ENCODE data around the gene KCNMA1.

Gene KCNMA1

GRCh38 chr10:77293347-77293746, 344.3 kb downstream of the KCNMA1 start:
- DNase-seq (ENCODE audit: insufficient read length, low spot score): no peak
- no peak for FAIRE-seq
- TF ChIP-seq CTCF (IDR thresholded peaks at IDR 0.05; ENCODE audit: insufficient read depth, missing control alignments): no peak

DNA sequence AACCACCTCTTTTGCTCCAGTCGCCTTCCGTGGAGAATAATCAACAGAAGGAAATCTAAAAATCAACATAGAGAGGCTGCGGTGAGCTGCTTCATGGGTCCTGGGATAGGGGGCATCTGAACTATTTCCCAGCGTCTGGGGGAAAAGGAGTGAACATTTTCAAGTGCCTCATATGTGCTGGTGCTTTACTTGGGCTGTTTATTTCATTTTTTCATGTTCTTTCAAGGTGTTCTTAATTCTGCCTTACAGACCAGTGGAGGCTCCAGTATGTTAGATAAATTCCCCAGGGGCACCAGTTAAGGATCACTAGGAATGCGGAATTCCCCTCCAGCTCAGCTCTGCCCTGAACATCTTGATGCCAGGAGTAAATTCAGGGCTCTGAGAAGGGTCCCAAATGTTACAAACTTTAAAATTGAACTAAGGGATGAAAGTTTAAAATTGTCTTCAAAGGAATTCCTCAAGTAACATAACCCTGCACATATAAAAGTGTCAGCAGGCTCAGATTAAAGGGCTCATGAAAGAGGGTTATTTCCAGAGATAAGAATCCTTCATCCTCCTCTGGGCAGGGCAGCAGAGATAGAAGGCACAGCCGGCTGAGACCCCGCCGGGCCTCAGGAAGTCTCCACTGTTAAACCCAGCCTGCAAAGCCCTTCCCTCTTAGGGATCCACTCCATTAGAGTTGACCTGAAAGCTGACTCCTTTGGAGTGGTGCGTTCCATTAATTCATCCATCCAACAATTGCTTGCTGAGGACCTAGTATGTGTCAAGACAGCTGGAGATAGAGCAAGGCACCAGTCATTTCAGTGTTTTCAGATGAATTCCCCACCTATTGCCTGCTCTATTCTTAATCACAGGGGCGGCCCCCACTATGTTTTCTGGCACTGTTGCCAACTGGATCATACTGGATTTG, 345.8 kb downstream of the KCNMA1 start:
- DNase-seq (ENCODE audit: insufficient read length, low spot score) (no peak), FAIRE-seq (no peak)
- TF ChIP-seq CTCF (IDR thresholded peaks at IDR 0.05; ENCODE audit: insufficient read depth, missing control alignments): no peak

- TF ChIP-seq CTCF (IDR thresholded peaks at IDR 0.05; ENCODE audit: insufficient read depth, missing control alignments): no peak
- no peak for FAIRE-seq
- no peak for DNase-seq (ENCODE audit: insufficient read length, low spot score)
These were observed 347.0 kb downstream of the KCNMA1 start for GRCh38 chr10:77290528-77291155.

GRCh38 chr10:77289790-77290189, 347.8 kb downstream of the KCNMA1 start:
- FAIRE-seq: no peak
- no peak for DNase-seq (ENCODE audit: insufficient read length, low spot score)
- TF ChIP-seq CTCF (IDR thresholded peaks at IDR 0.05; ENCODE audit: insufficient read depth, missing control alignments): no peak

DNA sequence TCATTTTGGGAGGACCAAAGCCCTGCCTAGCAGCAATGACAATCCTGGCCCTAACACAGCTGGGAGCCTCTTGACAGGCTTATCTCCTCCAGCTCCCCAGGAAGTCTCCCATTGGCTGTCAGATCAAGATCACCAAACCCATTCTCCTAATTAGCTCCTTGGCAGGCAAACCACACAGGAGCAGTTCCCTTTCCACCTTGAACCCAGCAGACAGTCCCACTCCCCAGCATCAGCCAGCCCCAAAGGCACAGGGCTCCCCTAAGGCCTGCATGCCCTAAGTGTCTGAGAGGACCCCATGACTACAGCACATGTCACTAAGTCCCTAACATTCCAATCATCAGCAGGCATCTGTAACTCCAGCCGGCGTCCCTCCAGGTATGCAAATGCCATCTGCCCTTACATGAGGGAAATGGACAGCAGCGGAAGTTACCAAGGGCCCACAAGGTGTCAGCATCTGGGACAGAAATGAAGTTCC, 348.5 kb downstream of the KCNMA1 start:
- no peak for TF ChIP-seq CTCF (IDR thresholded peaks at IDR 0.05; ENCODE audit: insufficient read depth, missing control alignments)
- DNase-seq (ENCODE audit: insufficient read length, low spot score): no peak
- no peak for FAIRE-seq

GRCh38 chr10:77287647-77288120, 349.9 kb downstream of the KCNMA1 start:
- no peak for TF ChIP-seq CTCF (IDR thresholded peaks at IDR 0.05; ENCODE audit: insufficient read depth, missing control alignments)
- DNase-seq (ENCODE audit: insufficient read length, low spot score) (no peak), FAIRE-seq (no peak)

All from D721Med (cell line).